Kidney capillary endothelial cell (primary cell): ENCODE measurements around the gene ZCCHC14.
"Not testable (repeated sequence)": the region's sequence is repeated elsewhere in the genome, so short reads cannot be mapped to it uniquely, and the experiment has no call there.

Experiments
- DNase-seq: peaks from one replicate; pipeline ENCODE4 v3.0.0-alpha.2; 2018; ENCODE audit warnings: low spot score

Gene ZCCHC14

GRCh38 chr16:87409781-87410180, 83.0 kb downstream of the ZCCHC14 start:
- no peak for DNase-seq

GRCh38 chr16:87409153-87409552, 83.7 kb downstream of the ZCCHC14 start:
- no peak for DNase-seq

GRCh38 chr16:87407511-87408112, 85.2 kb downstream of the ZCCHC14 start:
- DNase-seq, result peak; percentile 52

- no peak for DNase-seq
Observed at GRCh38 chr16:87406495-87407088, 86.2 kb downstream of the ZCCHC14 start.

GRCh38 chr16:87404764-87405625, 87.8 kb downstream of the ZCCHC14 start:
- DNase-seq, result no peak

- no peak for DNase-seq
Observed at GRCh38 chr16:87395181-87395842, 97.5 kb downstream of the ZCCHC14 start.

- no peak for DNase-seq
Observed at GRCh38 chr16:87393680-87394055, 99.2 kb downstream of the ZCCHC14 start.

GRCh38 chr16:87392821-87393679, 99.8 kb downstream of the ZCCHC14 start:
- DNase-seq, result no peak

- DNase-seq, result peak; percentile 97
Observed at GRCh38 chr16:87391950-87392820, 100.6 kb downstream of the ZCCHC14 start, which contains the start of gene MAP1LC3B. TSS of gene MAP1LC3B (plus strand) at chr16:87392336. CDS start at chr16:87392428, 92 bp downstream.

GRCh38 chr16:87391324-87391949, 101.4 kb downstream of the ZCCHC14 start:
- DNase-seq, result no peak

GRCh38 chr16:87390641-87391323, 102.0 kb downstream of the ZCCHC14 start:
- DNase-seq, result no peak

GRCh38 chr16:87389914-87390313, 102.9 kb downstream of the ZCCHC14 start:
- DNase-seq, result not testable (repeated sequence)

GRCh38 chr16:87389245-87389644, 103.6 kb downstream of the ZCCHC14 start:
- DNase-seq, result no peak

- DNase-seq, result no peak
Observed at GRCh38 chr16:87388818-87389134, 104.0 kb downstream of the ZCCHC14 start.

GRCh38 chr16:87387942-87388817, 104.6 kb downstream of the ZCCHC14 start:
- peak; percentile 99 for DNase-seq

GRCh38 chr16:87384875-87385167, 108.0 kb downstream of the ZCCHC14 start:
- not testable (repeated sequence) for DNase-seq

GRCh38 chr16:87384162-87384874, 108.5 kb downstream of the ZCCHC14 start:
- no peak for DNase-seq

- peak; percentile 85 for DNase-seq
Observed at GRCh38 chr16:87383505-87384161, 109.2 kb downstream of the ZCCHC14 start, which contains the start of gene FBXO31. TSS of gene FBXO31 (minus strand) at chr16:87383776. CDS start at chr16:87383744, 32 bp downstream.
